ENCODE data around the gene TTLL1.

TTLL1 gene

DNA sequence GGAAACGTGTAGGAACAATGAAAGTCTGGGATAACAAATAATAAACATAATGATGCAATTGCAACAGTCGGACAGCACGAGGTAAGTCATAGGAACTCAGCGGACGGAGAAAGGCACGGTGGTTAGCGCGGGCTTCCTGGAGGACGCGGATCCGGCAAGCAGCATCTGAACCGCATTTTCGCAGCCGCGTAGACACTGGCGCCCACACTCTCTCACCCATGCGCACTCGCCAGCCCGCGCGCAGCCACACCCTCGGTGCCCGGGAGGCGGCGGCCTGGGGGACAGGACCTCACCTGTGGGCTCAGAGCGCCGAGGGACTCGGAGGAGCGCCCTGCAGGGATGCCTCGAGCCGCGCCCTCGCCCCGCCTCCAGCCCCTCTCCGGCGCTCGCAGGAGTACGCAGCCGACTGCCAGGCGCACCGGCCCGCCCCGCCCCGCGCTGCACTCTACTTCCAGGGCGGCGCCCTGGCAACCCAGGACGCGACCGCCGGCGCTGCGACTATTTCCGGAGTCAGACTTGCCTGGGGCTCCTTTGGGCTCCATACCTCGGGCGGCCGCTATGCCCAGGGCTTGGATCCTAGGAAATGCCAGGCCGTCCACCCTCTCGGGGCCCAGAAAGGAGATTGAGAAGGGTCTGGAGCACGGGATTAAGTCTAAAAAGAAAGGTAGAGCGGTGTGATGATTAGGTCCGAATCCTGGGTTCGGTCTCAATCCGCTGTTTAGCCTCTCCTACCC, at the start of gene TTLL1:
TTLL1 (minus strand) TSS at position 408 of the 734 bp plus-strand sequence. CDS start 13,805 bp downstream, outside the sequence.
- peak; percentile 89 for DNase-seq

DNA sequence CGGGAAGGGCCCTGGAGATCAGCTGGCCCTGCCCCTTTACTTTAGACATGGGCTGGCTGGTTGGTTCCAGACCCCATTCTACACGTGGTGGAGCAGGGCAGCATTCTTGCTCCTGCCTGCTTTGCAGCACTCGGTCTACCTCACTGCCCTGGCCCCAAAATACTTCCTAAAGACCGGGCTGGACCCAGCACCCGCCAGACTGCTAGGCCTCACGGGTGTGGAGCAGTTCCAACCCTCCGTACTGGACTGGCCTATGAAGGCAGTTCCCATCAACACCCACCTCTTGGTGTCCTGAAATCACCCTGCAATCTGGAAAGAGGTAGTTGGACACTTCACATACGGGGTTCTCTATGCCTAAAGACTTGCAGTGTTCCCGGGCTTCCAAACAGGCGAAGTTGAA, 47.6 kb upstream of the TTLL1 start:
- no peak for DNase-seq

DNA sequence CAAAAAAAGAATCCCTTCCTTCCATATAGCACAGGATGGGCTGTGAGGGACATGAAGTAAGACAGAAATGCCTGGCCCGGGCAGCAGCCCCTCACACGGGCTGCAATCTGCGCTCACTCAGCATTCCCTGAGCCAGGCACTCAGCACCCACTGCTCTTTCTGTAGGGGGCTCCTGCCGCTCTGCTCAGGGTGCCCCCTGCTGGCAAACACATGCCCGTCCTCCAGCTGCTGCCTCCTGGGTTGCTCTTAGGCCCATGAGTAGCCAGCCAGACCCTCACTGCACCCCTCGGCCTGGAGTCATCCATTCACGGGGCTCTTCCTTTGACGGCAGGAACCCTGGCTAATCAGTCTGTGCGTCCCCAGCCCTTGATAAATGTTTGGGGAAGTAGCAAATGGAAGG, 47.1 kb upstream of the TTLL1 start:
- peak; percentile 41 for DNase-seq

DNA sequence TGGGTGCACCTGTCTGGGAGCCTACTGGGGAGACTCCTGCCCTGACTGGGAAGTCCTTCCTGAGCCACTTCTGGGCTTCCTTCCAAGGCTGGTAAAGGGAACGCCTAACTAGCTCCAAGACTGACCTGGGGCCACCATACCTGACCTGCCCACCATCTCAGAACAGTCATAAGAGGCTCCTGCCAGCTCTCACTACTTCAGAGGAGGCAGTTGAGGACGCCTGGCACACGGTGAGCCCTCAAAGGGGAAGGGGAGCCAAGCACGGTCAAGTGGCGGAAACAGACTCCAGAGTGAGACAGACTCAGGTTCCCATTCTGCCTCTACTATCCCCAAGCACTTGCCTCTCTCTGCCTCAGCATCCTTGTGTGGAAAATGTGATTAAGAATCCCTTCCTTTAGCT, 46.4 kb upstream of the TTLL1 start:
- DNase-seq: no peak

DNA sequence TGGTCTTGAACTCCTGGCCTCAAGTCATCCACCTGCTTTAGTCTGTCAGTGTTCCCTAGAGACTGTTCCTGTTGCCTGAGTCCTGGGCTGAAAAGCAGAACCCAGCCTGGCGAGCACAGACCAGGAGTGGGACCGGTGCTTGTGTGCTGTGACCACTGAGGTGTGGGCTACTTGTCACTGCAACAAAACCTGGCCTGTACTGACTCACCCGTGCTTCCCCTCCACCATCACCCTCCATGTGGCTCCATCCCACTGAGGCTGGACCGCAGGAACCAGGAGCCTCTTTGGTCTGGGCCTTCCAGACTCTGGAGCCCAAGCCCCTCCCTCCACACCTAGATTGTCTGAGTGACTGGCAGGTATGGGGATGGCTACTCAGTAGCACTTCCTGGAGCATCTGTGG, 45.4 kb upstream of the TTLL1 start:
- DNase-seq: no peak

DNA sequence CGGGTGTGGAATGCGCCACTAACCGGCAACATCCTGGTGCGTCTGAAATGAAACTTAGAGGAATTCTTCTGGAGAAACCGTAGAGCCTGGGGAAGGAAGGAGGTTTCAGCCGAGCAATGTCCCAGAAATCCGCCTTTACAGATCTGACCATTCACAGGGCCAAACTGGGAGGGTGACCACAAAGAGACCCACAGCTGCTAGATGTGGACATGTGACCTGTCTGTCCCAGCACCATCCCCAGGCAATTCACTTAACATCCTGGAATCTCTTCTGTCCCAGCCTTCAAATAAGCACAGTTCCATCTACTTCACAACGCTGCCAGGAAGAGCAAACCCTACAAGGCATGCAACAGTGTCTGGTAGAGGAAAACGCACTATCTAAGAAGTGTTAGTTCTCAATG, 44.2 kb upstream of the TTLL1 start:
- no peak for DNase-seq

DNA sequence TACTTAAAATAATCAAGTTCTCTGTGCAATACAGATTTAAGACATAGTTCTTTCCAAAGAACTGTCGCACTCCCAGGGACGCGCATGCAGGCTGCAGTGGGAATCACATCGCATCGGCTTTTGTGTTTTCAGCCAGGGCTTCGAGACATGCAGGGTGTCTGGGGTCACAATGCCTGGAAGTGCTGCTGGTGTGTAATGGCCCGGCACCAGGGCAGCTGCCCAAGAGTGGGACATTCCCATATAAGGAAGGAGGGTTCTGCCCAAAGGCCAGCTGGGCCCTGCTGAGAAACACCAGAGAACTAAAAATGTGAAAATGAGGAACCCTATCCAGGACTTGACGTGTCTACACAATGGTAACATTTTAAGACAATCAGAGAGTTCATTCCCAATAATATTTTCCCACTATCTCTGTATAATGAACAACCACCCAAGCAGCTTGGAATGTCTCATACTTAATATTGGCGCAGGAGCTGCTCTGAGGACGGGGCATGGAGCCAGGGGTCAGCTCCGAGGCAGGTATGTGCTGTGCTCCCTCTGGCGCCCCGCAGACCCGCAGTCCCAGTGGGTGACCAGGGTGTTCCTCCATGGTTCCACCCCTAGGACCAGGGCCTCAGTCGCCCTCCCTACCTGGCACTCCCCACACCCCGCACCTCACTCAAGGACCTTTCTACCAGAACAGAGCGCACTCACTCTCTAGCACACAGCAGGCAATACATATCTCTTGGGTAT, 42.7 kb upstream of the TTLL1 start:
- no peak for DNase-seq

DNA sequence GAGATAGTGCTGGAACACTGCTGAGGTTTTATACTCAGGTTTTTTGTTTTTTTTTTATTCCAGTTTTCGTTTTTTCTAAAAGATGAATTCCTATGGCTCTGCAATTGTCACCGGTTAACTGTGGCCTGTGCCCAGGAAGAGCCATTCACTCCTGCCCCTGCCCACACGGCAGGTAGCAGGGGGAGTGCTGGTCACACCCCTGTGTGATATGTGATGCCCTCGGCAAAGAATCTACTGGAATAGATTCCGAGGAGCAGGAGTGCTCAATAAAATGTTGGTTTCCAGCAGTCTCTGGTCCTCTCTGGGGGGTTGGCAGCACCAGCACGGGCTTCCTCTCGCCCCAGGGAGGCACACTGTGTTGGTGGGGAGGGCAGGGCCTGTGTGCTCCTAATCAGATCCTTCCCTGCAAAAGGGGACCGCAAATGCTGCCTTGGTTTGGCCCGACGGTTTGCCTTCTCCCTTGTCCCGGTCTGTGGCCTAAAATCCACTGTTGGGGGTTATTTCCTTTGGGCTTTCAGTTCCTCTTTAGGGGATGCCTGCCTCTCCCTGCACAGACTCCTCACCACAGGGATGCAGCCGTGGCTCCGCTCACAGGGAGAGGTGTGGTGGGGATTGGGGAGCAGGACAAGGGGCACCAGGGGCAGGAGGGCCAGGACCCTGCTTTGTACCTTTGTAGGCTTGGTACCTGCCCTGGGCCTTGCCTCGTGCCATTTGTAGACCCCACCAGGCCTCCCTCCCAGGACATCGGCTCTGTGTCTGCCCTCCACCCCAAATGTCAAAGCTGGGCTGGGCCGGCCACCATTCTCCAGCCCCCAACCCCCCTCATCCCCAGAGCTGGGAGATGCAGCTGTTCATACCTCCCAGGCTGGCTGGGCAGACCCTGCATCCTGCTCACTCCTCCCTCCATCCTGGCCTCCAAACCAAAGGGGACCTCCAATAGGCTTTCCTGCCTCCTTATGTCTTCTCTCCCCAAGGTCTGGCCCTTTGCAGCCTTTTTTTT, 40.5 kb upstream of the TTLL1 start:
- no peak for DNase-seq

DNA sequence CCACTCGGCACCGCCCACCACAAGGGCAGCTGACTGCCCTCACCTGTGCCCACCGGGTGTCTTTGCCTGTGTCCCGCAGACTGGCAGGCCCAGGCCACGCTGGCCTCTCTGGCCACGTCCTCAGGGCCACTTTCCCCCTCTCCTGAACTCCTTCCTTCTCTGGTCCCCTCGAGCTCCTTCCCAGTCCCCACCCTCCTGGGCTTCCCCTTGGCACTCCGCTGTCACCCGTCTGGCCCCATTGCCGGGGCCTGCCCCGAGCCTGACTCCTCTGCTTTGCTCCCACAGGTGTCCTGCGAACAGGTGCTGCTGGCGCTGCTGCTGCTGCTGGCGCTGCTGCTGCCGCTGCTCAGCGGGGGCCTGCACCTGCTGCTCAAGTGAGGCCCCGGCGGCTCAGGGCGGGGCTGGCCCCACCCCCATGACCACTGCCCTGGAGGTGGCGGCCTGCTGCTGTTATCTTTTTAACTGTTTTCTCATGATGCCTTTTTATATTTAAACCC, 39.8 kb upstream of the TTLL1 start:
- DNase-seq: no peak

DNA sequence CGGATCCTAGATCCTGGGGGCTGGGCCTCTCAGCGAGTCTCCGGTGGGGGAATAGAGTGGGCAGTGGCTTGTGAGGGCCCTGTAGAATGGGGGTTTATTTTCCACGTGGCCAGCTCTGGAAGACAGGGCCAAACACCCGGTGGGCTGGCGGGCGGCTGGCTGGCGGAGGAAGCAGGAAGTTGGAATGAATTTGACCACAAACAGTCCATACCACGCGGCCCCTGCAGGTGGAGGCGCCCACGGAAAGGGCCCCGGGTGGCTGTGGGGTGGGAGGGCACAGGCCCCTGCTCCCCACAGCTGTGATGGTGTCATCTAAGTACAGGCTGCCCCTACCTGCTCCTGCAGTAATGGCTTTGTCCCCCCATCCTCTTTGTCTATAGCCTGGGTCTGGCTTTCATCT, 38.9 kb upstream of the TTLL1 start:
- DNase-seq: no peak

DNA sequence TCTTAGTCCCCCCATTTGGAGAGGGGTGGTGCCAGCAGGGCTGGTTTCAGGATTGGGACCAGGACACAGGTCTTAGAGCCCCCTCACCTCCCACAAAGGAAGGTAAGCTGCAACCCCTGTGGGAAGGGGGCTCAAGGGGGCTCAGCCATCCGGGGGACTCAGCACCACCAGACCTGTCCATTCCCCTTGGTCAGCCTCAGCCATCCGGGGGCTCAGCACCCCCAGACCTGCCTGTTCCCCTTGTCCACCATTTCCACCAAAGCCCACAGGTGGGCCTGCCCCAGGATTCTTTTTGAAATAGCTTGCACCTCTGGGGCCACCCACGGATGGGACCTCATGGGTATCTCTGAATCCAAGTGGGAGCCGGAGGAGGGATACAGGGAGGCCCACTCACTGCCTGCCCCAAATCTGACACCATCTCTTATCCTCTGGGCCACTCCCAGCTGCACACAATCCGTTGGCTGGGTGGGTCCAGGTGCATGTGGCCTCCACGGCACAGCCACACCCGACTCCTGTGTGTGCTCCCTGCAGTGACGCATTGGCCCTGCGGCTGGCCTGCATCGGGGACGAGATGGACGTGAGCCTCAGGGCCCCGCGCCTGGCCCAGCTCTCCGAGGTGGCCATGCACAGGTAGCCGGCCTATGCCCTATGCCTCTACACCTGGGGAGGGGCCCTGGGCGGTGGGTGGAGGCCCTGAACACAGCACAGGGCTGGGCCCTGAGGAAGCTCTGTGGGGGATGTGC, 38.1 kb upstream of the TTLL1 start:
- DNase-seq: no peak

DNA sequence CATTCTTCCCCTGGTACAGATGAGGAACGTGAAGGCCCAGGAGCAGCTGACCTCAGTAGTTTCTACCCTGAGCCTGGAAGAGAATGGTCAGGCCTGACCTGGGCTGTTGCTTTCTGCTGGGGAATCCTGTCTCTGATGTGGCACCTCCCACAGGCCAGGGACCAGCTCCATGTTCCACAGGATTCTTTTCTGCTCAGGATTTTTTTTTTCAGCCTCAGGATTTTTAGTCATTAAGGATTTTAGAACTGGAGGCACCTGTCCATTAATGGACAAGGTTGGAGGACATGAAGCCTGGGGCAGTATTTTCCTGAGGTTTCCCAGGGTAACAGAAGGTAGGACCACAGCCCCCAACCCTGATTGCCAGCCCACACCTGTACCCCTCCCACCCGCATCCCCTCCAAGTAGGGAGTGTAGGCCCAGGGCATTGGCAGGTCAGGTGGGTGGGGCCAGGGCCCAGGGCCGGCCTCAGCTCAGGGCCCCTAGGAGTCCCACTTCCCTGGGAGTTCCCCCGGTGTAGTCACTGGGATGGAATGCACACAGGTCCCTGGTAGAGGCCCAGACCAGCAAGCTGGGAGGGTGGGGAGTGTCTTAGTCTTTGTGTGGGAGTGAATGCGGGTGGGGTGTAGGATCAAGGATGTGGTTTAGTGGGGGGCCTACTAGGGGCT, 37.4 kb upstream of the TTLL1 start:
- DNase-seq: peak; percentile 91

DNA sequence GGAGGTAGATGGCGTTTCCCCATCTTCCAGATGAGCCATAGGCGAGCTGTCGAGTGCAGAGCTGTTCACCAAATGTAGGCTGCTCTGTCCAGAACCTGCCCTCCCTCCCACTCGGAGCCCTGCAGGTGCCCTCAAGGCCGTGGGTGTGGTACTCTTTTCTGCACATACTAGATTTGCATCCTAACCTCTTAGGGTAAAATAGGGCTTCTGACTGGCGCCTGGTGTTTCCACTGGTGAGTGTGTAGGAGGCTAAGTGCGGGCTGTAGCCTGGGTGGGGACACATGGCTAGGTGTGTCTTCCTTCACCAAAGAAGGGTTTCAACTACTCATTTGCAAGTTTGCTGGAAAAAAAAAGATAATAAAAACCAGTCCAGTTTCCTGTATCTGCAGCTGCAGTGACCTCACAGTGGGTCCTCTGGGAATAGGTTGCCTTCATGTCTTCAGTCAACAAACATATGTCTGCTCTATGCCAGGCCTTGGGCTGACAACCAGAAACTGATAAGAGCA, 29.8 kb upstream of the TTLL1 start:
- no peak for DNase-seq

DNA sequence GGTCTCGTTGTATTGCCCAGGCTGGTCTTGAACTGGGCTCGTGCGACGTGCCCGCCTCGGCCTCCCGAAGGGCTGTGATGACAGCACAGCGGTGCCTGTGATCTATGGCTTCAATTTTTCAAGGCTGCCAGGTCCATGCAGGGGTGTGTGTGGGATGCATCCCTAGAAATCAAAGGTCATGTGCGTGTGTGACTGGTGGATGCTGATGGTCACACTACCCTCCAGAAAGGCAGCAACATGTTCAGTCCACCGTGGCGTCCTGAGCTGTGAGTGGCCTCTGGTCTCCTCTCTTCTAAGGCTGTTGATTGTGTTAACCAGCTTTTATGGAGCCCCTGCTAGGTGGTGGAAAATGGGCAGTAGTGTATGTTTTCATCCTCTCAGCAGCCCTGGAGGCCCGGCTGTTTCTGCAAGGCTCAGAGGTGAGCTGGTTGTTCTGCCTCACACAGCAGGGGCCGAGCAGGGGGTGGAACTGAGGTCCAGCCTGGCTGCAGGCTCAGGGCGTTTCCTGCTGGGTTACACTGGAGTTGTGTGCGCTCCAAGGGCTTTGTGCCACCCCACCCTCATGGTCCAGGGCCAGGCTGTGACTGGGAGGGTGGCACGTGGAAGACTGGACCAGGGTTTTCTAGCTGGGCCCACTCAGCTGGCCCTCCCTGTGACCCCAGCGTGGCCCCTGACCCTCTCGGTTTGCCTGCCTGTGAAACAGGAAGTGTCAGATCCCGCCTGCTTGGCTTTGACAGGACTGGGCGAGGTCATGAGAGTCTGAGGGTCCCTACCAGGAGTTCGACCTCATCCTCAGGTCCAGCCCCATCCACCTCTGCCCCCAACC, 29.0 kb upstream of the TTLL1 start:
- no peak for DNase-seq

DNA sequence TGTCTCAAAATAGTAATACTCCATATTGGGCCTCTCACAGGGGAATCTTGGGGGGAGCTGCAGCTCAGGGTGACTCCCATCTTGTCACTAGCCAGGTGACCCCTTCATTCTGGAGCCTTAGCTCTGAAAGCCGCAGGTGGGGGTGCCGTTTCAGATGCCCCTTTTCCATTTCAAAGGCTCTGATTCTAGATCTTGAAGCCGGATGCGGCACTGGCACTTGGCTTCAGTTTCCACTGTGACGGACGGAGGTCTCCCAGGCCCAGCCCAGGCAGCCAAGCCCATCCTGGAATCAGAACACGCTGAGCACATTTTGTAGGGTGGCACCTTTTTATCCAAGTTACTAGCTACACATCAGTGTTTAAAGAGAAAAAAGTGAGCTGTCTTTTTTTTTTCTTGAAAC, 27.7 kb upstream of the TTLL1 start:
- no peak for DNase-seq

DNA sequence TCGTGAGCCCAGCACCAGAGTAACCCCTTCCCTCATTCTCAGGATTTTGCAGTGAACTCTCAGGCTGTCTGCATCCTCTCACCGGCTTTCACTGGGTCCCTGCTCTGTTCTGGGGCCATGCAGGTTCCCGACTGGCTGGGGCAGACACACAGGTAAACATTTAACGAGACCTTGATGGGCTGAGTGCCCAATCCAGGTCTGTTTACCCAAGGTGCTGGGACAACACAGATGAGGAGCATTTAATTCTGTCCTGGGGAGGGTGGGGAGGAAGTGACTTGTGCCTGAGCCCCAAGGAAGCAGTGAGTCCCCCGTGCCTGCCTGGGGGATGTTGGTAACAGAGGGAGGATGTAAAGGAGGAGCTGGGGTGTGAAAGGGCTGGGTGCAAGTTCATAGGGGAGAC, 25.8 kb upstream of the TTLL1 start:
- no peak for DNase-seq

DNA sequence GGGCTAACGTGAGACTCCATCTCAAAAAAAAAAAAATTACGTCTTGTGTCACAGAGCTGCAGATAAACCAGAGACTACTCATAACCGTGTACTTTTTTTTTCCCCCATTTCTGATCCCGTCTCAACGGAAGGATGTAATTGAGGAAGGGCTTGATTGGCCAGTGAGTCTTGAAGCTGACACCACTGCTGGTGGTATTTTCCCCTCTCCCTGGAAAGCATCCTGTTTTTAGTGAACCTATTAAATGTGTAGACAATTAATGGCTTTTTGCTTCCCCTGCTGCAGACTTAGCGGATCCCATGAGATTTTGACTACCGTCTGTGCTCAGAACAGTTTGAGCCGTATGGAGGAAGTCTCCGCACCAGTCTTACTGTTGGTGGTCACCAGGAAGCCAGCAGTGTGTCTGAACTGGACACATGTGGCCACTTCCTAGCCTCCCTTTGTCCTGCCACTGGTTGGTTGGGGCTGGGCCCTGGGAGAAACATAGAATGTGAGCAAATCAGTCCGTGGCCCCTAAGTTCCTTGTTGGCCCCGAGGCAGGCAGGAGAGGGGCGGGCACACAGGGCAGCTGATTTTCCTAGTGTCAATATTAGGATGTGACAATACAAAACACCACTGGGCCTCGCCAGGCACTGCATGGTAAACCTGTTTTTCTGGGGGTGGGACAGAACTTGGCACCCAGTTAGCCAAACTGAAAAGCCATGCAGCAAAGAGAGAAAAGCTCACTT, 24.5 kb upstream of the TTLL1 start:
- no peak for DNase-seq

DNA sequence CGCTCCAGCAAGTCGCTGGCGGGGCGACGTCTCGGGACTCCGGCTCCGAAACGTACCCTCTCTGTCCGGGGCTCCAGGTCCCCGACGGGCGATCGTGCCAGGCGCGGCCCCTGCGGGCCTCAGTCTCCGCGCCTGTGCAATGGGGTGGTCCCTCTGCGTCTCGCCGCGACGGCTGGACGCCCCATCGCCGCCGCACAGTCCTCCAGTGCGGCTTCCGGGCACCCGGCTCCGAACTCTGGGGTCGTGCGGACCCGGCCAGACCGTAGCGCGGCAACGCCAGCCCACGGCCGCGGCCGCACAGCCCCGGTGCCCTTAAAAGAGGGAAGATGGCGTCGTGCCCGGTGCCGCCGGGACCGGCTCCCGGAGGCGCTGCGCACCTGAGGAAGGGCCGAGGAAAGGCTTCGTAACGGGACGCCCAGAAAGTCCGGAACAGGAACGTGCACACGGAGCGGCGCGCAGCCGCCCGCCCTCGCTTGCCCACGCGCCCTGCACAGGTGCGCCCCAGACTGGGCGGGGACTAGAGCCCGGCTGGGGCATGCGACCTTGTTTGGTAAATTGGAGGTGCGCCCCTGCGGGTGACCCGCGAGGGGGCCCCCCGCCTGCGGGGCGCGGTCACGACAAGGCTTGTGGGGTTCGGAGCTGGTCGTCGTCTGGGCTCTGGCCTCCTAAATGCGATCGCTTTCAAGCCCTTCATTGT, 21.9 kb upstream of the TTLL1 start:
- DNase-seq: no peak

DNA sequence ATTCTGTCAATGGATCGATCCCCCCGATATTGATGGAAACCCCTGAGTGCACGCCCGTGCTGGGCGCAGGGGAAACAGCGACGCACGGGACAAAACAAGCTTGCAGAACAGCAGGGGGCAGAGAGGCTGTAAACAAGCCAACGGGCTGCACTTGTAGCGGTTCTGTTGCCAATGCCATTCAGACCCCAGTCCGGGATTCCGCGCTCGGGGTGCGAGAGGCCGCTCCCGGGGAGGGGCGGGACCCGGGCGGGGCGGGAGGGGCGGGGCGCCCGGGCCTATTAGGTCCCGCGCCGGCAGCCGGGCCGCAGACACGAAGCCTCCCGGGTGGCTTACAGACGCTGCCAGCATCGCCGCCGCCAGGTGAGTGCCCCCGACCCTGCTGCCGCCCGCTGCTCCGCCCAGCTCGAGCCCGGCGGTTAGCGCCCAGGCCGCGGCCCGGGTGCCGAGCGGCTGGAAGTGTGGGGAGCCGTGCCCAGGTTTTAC, 21.3 kb upstream of the TTLL1 start, which contains the start of gene BIK:
BIK (plus strand) TSS at position 307 of the 483 bp plus-strand sequence. CDS start 13,273 bp downstream, outside the sequence.
- peak; percentile 53 for DNase-seq

Measured in EL (cell line).